Inflammatory macrophage (primary cell): Measurements from ENCODE around the gene CDK5RAP3.
"Not testable (repeated sequence)": the region's sequence is repeated elsewhere in the genome, so short reads cannot be mapped to it uniquely, and the experiment has no call there.

Source experiments
- DNase-seq, 2 donors: peaks; one replicate each; pipeline ENCODE4 v3.0.0-alpha.2; 2020 to 2022
- total RNA-seq, 18 experiments: gene quantifications; one replicate each; lab custom pipeline; 2026; ENCODE audit warnings: mixed read lengths in 6 of 18, inconsistent platforms in 2 of 18; lab: John Stamatoyannopoulos, UW

Gene CDK5RAP3
- total RNA-seq = 2.4 to 18.1 (median 9.2) reads per million in 18 experiments

DNA sequence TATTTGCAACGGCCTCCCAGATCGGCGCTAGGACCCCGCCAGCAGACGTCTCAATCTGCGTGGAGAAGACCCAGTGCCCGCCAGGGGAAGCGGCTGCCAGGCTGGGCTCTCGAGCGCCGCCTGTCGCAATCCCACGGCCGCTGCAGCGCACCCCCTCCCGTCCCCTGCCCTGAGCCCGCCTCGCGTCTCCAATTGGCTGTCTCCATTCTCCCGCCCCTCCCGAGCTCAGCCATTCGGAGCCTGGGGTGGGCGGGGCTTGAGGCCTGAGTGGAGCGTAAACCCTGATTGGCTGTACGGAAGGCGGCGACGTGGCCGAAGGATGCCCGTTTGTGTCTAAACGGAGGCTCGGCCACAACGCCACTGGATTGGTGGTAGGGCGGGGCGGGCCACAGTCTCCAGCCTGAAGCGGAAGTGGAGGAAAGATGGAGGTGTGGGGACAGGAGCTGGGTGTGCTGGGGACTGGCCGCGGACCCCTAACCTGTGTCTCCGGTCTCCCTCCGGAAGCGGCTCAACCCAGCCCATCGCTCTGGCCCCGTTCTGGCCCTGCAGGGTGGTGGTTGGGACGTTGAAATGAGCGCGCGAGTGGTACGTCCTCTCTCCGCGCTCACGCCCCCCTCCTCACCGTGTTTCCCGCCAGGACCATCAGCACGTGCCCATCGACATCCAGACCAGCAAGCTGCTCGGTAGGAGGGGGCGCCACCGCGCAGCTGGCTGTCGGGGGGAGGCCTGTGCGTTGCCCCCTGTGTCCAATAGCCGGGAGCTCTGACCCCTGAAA lies at the start of gene CDK5RAP3:
Gene CDK5RAP3 (plus strand): TSS at position 389 of the 775 bp plus-strand sequence. CDS start 34 bp downstream, at position 423.
- DNase-seq = peak; percentile 99 to 100

DNA sequence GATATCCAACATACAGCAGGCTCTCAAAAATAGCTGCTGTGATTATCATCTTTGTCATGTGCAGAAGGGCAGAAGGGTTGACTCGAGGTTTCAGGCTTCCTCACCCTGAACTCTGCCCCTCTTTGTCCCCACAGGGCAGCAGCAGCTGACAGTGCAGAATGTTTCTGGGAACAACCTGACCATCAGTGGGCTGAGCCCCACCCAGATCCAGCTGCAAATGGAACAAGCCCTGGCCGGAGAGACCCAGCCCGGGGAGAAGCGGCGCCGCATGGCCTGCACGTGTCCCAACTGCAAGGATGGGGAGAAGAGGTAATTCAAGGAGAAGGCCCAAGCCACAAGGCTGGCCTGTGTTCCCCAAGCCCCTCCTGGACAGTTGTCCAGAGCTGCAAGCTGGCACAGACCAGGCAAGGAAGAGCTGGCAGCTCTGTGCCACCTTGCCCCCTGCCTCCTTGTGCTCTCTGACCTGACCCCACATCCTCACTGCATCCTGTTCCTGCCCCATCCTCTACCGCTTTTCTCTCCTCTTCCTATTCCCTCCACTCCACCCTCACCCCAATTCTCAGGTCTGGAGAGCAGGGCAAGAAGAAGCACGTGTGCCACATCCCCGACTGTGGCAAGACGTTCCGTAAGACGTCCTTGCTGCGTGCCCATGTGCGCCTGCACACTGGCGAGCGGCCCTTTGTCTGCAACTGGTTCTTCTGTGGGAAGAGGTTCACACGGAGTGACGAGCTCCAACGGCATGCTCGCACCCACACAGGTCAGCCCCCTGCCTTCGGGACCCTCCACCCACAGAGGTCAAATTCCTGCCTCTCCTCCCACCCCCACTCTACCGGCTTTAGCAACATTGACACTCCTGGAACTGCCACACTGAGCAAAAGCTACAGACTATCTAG lies 45.9 kb upstream of the CDK5RAP3 start:
- no peak for DNase-seq

DNA sequence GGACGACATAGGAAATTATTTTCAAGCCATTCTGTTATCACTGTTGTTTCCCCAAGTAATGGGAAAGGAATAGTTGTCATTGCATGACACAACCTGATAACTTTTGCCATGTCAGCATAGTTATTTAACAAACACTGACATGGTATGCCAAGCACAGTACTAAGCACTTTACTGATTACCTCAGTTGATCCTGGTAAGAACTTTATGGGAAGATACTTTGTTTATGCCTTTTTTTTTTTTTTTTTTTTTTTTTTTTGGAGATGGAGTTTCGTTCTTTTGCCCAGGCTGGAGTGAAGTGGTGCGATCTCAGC lies 45.3 kb upstream of the CDK5RAP3 start:
- DNase-seq = no peak

DNA sequence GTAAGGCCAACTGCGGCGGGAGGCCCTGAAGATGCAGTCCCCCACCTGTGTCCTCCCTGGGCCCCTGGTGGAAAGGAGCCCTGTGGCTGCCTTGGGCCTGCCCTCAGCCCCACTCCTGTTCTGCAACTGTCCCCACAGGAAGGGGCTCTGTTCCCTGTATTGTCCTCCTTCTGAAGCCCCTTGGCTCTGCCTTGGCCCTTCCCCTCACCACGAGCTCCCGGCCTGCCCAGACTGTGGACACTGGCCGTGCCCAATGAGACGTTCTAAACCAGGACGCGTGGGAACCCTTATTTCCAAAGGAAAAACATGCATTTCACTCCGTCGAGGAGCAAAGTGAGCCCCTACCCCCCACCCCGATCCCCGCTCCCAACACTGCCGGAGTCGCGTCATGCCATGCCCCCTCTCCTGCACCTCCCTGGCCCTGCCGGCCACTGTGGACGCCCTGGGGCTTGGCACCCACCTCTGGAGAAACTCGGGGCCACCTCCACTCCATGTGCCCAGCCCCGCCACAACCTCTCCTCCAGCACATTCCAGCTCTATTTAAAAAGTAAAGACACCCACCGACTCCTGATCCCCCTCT lies 43.0 kb upstream of the CDK5RAP3 start:
- no peak for DNase-seq

DNA sequence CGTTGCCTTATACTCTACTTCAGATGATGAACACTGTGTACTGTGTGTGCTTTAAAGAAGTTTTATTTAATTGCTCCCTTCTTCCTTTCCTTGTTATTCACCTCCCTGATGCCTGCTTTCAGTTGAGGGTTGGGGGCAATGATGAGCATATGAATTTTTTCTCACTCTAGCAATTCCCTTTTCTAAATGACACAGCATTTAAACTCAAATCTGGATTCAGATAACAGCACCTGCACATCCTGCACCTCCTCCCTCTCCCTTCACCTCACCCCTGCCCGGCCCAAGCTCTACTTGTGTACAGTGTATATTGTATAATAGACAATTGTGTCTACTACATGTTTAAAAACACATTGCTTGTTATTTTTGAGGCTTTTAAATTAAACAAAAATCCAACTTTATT lies 42.5 kb upstream of the CDK5RAP3 start:
- no peak for DNase-seq

DNA sequence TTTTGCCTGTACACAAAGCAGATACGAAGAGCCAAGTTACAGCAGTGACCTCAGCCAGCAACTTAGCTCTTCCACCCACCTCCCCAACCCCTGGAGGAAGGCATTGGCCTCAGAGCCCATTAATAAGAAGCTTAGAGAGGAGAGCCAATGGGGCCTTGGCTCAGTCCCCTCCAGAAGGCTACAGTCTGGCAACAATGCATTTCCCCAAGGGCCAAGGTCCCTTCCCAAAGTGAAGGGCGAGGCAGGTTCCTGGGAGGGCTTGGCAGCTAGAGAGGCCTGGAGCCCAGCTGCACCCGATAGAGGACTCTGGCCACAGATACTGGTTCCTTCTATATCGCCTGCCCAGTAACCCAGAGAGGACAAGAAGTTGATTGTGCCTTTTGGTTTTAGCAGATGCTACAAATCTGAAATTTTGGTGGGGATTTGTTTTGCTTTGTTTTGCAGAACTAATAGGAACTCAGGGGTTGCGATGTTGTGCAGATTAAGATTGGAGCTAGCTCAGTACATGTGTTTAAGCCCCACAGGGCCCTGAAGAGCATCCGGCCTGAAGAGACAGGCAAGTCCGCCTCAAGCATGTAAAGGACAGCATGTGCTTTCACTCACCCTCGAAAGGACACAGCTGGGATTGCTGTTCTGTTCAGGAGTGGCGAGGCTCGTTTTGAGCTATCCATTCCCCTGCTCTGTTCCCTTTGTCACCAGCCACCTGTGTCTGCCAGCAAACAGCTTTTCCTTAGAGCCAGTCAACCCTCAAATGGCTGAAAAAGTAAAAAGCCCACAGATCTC lies 41.5 kb upstream of the CDK5RAP3 start:
- DNase-seq = no peak

DNA sequence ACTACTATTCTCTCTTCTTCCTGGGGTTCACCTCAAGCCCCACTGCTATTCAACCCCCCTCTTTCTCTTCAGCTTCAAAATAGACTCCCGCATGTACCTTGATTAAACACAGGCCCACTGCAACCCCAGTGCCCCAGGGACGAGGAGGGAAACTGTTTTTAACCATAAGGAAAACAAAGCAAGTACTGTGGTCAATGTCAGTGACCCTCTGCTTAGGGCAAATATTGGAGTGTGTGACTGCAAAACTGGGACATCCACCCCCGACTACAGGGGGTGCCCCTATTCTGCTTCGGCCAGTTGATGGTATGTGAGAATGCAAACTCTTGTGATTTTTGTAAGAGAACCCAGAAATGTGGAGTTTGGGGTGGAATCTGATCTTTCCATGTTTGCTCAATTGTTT lies 39.1 kb upstream of the CDK5RAP3 start:
- no peak for DNase-seq

GRCh38 chr17:47934856-47935255 lies 36.1 kb upstream of the CDK5RAP3 start:
- no peak for DNase-seq

DNA sequence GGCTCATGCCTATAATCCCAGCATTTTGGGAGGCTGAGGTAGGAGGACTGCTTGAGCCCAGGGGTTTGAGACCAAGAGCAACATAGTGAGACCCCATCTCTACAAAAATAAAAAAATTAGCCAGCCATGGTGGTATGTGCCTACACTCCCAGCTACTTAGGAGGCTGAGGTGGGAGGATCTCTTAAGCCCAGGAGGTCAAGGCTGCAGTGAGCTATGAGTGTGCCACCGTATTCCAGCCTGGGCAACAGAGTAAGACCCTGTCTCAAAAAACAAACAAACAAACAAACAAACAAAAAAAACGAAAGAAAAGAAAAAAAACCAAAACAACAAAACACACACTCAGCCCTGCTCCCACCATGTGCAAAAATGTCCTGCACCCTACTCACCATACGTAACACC lies 35.4 kb upstream of the CDK5RAP3 start:
- DNase-seq = not testable (repeated sequence)

GRCh38 chr17:47935961-47936360 lies 35.0 kb upstream of the CDK5RAP3 start:
- no peak for DNase-seq

DNA sequence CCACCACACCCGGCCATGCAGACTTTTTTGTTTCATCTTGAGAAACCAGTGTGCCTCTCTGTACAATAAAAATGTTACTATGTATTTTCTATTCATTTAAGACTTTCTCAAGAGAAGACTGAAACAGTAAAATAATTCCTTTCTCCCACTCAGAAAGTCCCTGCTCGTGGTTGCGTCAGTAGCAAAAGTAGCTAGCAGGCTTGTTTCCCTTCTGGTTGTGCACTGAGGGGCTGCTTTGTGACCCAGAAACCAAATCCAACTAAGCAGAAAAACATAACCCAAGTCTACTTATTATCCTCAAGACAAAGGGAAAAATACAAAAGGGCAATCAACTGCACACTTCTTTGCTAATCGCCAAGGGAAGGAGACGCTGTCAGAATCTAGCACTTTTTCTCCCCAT lies 33.0 kb upstream of the CDK5RAP3 start:
- DNase-seq = no peak

DNA sequence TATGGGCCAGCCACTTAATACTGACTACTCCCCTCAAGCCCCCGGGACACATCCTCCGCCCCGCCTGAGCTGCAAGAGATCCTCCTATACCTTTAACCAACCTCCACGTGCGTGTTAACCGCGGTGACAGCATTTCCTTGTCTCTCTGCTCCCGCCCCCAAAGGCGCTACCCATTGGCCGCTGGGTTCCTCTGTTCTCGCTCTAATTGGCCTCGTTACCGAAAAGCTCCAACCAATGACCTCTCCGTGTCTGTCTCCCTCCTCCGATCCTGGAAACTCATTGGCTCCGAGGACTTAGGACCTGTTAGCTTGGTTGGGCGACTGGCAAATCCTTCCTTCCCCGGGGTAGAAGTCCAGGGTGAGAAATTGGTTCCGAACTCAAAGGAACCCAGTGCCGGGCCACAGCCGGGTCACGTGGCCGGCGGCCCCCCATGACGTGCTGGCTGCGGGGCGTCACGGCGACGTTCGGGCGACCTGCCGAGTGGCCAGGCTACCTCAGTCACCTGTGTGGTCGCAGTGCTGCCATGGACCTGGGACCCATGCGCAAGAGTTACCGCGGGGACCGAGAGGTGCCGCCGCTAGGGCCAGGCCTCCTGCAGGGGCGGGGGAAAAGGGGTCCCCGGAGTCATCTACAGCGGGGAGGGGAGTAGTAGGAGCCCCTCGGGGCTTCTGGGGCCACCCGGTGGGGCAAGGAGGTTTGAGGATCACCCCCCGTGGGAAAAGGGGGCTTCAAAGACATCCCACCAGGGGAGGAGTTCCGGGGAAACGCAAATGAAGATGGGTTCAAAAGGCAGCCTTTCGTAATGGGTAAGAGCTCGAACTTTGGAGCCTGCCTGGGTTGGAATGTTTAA lies 29.4 kb upstream of the CDK5RAP3 start, which contains the start of gene PNPO:
Gene PNPO (plus strand): TSS at position 326 of the 850 bp plus-strand sequence. CDS start 105 bp downstream, at position 431.
- DNase-seq = peak; percentile 99

DNA sequence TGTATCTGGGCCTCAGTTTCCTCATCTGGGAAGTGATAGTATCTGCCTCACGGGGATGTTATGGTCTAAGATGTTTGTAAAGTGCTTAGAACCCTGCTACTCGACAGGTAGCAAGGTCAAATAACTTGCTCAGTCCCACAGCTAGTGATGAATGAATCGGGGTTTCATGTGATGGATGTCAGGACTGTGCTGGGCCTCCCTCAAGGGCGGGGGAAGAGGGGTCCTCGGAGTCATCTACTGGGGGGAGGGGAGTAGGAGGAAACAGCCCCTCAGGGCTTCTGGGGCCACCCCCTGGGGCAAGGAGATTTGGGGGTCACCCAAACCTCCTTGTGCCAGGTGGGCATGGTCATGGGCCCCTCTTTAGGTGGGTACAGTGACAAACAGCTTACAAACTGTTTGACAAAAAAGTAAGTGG lies 28.8 kb upstream of the CDK5RAP3 start:
- DNase-seq = no peak

GRCh38 chr17:47942568-47942967 lies 28.3 kb upstream of the CDK5RAP3 start:
- no peak for DNase-seq

DNA sequence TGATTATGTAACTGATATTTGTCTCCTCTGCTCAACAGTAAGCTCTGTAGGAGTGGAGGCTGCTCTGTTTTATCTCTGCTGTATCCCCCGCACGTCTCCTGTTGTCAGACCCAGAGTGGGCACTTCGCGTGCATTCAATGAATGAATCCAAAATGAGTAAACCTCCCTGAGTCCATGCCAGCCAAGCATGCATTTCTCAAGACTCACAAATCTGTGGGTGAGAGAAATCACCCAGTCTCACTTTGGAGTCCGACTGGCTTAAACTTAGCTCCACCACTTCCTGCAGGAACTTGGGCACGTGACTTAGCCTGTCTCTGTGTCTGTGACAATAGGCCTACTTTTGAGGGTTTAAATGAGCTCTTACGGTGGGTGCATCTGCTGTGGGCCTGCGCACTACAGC lies 25.8 kb upstream of the CDK5RAP3 start:
- DNase-seq = peak; percentile 74 to 89

DNA sequence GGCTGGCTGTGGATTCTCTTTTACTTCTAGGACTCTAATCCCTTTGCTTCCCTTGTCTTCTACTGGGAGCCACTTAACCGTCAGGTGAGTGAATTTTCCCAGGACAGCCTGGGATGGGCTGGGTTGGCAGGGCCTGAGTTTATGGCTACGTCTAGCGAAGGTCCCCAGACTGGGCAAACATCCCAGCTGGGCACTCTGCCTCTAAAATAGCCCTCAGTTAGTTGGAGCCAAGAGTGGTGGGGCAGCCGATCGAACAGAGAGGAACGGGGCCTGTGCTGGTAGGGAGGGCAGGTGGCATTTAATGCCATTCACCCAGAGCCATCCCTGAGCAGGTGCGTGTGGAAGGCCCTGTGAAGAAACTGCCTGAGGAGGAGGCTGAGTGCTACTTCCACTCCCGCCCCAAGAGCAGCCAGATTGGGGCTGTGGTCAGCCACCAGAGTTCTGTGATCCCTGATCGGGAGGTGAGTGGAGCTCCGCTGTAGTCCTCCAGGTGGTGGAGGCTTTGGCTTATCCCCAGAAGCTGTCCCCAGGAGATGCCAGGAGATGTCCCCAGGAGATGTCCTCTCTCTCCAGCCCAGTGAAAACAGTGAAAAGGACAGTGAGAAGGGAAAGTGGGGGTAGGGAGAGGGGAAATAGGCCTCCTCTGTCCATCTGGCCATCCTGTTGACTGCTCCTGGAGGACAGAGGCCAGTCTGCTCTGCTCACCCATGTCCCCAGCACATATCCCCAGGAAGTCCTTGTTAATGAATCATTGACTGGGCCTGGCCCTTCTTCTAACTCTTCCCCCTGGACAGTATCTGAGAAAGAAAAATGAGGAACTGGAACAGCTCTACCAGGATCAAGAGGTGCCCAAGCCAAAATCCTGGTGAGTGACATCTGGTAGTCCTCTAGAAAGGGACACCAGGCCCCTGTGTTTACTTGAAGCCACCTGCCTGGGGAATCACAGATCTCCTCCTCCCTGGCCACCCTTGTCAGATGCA lies 25.1 kb upstream of the CDK5RAP3 start:
- DNase-seq = peak; percentile 52 to 61

DNA sequence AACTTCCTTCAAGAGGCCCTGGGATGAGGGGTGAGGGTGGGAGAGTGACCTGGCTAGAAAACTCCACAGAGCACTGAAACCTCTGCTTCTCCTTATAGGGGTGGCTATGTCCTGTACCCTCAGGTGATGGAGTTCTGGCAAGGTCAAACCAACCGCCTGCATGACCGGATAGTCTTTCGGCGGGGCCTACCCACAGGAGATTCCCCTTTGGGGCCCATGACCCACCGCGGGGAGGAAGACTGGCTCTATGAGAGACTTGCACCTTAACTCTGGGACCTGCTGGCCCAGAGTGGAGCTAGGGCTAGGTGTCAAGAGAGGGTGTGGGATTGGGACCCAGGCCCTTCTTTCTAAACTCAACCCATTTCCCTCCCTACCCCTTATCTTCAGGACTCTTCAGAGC lies 24.4 kb upstream of the CDK5RAP3 start:
- no peak for DNase-seq

DNA sequence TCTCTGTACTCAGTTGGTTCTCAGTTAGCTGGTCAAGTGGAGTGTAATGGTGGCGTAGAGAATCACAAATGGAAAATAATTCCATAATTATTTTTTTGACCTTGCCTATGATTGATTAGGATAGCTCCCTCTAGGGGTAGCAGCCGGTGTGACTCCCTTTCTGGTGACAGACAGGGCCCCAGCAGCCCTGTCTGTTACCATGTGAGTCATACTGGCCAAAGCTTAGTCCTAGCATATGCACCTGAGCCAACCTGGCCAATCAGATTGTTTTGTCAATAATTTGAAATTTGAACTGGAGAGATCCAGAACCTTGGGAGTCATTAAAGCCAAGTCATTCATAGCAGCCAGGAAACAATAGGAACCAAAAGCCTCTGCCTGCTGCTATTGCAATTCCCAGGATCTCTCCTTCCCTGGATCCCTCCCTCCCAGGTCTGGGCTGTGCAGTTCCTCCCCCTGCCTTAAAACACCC lies 23.9 kb upstream of the CDK5RAP3 start:
- peak; percentile 64 to 74 for DNase-seq

- DNase-seq = no peak
Measured at GRCh38 chr17:47948706-47949196, 22.2 kb upstream of the CDK5RAP3 start.
